HAP-1 (cell line): ENCODE results near the gene XPO6.

Experiments
- DNase-seq, 2 experiments: peaks; one replicate each; pipeline ENCODE4 v3.0.0-alpha.2; 2016 to 2020; ENCODE audit warnings: low spot score in 2 of 2
- H3K27me3 ChIP-seq: fragments of 250-450 bp; sonication (Bioruptor Pico); 2 replicates; pipeline ENCODE4 v1.5.1; 2020; ENCODE audit warnings: low read depth, mild to moderate bottlenecking, moderate library complexity
- H3K36me3 ChIP-seq: fragments of 250-450 bp; sonication (Bioruptor Pico); replicated peaks from 2 replicates; pipeline ENCODE4 v1.5.1; 2020; ENCODE audit warnings: mild to moderate bottlenecking
- H3K4me1 ChIP-seq: fragments of 250-450 bp; sonication (Bioruptor Pico); 2 replicates; pipeline ENCODE4 v1.5.1; 2020; ENCODE audit warnings: mild to moderate bottlenecking
- H3K4me3 ChIP-seq: fragments of 250-450 bp; sonication (Bioruptor Pico); 2 replicates; pipeline ENCODE4 v1.5.1; 2020; ENCODE audit warnings: mild to moderate bottlenecking, moderate library complexity
- H3K9me3 ChIP-seq: fragments of 250-450 bp; sonication (Bioruptor Pico); 2 replicates; pipeline ENCODE4 v1.5.1; 2020; ENCODE audit warnings: mild to moderate bottlenecking, moderate library complexity
- in situ Hi-C: fragments of 300-500 bp; cut with MboI; formaldehyde crosslinking; loops from 3 replicates; pipeline ENCODE4 v1.14.3; 2020; ENCODE audit warnings: low sequenced_read_pairs, inconsistent platforms, mixed read lengths

XPO6 gene

GRCh38 chr16:28205117-28205899 lies 6.5 kb downstream of the XPO6 start:
- in situ Hi-C loops = loop anchor here (25.0 kb wide), 1 partner anchor 243 kb away; no protein-coding TSS in a partner anchor
- H3K36me3 ChIP-seq = peaks cover 91% of the 10 kb centered on the region
- no peaks in the 10 kb centered on the region for H3K9me3 ChIP-seq
- H3K4me3 ChIP-seq = no peak overlapping the region
- DNase-seq = no peak
- H3K4me1 ChIP-seq = peaks cover 14% of the 10 kb centered on the region
- no peaks in the 10 kb centered on the region for H3K27me3 ChIP-seq

GRCh38 chr16:28204622-28205021 lies 7.1 kb downstream of the XPO6 start:
- Histone ChIP-seq H3K9me3 (no peaks in the 10 kb centered on the region), H3K4me3 (no peak overlapping the region), H3K36me3 (peaks cover 93% of the 10 kb centered on the region), H3K4me1 (peaks cover 13% of the 10 kb centered on the region), H3K27me3 (no peaks in the 10 kb centered on the region)
- in situ Hi-C loops = loop anchor here (25.0 kb wide), 1 partner anchor 242 kb away; no protein-coding TSS in a partner anchor
- DNase-seq = no peak

GRCh38 chr16:28204204-28204603 lies 7.6 kb downstream of the XPO6 start:
- H3K4me1 ChIP-seq = peaks cover 11% of the 10 kb centered on the region
- in situ Hi-C loops = loop anchor here (25.0 kb wide), 1 partner anchor 242 kb away; no protein-coding TSS in a partner anchor

GRCh38 chr16:28202147-28202746 lies 9.5 kb downstream of the XPO6 start:
- Histone ChIP-seq H3K27me3 (no peaks in the 10 kb centered on the region), H3K4me1 (no peaks in the 10 kb centered on the region; the same call in 1 of the 2 replicates), H3K36me3 (peaks cover 78% of the 10 kb centered on the region), H3K4me3 (no peak overlapping the region), H3K9me3 (no peaks in the 10 kb centered on the region)
- in situ Hi-C loops = loop anchor here (25.0 kb wide), 1 partner anchor 240 kb away; no protein-coding TSS in a partner anchor
- no peak for DNase-seq

More at GRCh38 chr16:28204204-28204603, 7.6 kb downstream of the XPO6 start:
- Histone ChIP-seq H3K9me3 (no peaks in the 10 kb centered on the region), H3K4me3 (no peak overlapping the region), H3K36me3 (peaks cover 95% of the 10 kb centered on the region), H3K27me3 (no peaks in the 10 kb centered on the region)
- DNase-seq = no peak

GRCh38 chr16:28200661-28201060 lies 11.1 kb downstream of the XPO6 start:
- no peaks in the 10 kb centered on the region for H3K9me3 ChIP-seq
- no peaks in the 10 kb centered on the region for H3K27me3 ChIP-seq
- no peak for DNase-seq
- in situ Hi-C loops = loop anchor here (25.0 kb wide), 1 partner anchor 238 kb away; no protein-coding TSS in a partner anchor
- H3K36me3 ChIP-seq = peaks cover 75% of the 10 kb centered on the region
- H3K4me1 ChIP-seq = peaks cover 7% of the 10 kb centered on the region
- H3K4me3 ChIP-seq = no peak overlapping the region

DNA sequence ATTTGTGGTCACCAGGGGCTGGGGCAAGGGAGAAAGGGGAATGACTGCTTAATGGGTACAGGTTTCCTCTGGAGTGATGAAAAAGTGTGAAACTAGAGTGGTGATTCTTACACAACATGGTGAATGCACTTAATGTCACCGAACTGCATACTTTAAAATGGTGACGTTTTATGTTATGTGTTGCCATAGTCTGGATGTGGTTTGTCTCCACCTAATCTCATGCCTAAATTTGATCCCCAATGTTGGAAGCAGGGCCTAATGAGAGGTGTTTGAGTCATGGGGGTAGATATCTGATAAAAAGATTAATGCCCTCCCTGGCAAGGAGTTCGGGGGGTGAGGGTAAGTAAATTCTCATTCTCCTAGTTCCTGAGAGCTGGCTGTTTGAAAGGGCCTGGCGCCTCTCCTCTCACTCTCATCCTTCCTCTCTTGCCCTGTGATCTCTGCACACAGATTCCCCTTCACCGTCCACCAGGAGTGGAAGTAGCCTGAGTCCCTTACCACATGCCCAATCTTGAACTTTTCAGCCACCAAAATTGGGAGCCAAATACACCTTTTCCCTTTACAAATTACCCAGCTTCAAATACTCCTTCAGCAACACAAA lies 15.3 kb downstream of the XPO6 start:
- H3K4me1 ChIP-seq = peaks cover 29% of the 10 kb centered on the region
- no peak for DNase-seq
- in situ Hi-C loops = no loop called here

DNA sequence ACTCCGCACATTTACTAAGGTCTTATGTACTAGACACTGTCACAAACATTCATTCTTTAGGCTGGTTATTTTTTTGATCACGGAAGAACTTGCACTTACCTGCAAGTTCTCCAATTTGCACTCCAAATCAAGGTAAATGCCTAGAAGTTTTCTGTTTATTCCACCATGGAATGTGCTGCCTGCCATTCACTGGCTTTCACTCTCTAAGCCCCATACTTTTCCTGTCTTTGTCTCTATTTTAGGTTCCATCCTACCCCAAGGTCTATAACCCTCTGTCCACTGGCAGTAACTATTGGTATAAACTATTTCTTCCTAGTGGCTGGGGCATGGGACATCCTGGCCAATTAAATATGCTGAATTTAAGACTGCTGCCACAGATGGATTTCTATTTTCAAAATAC lies 15.9 kb downstream of the XPO6 start:
- H3K4me3 ChIP-seq = no peak overlapping the region
- H3K9me3 ChIP-seq = no peaks in the 10 kb centered on the region
- no peak for DNase-seq
- peaks cover 62% of the 10 kb centered on the region for H3K36me3 ChIP-seq
- in situ Hi-C loops = no loop called here
- peaks cover 32% of the 10 kb centered on the region for H3K4me1 ChIP-seq
- no peaks in the 10 kb centered on the region for H3K27me3 ChIP-seq

More for the DNA sequence above, 15.3 kb downstream of the XPO6 start:
- no peaks in the 10 kb centered on the region for H3K9me3 ChIP-seq
- H3K27me3 ChIP-seq = no peaks in the 10 kb centered on the region
- no peak overlapping the region for H3K4me3 ChIP-seq
- H3K36me3 ChIP-seq = peaks cover 63% of the 10 kb centered on the region

DNA sequence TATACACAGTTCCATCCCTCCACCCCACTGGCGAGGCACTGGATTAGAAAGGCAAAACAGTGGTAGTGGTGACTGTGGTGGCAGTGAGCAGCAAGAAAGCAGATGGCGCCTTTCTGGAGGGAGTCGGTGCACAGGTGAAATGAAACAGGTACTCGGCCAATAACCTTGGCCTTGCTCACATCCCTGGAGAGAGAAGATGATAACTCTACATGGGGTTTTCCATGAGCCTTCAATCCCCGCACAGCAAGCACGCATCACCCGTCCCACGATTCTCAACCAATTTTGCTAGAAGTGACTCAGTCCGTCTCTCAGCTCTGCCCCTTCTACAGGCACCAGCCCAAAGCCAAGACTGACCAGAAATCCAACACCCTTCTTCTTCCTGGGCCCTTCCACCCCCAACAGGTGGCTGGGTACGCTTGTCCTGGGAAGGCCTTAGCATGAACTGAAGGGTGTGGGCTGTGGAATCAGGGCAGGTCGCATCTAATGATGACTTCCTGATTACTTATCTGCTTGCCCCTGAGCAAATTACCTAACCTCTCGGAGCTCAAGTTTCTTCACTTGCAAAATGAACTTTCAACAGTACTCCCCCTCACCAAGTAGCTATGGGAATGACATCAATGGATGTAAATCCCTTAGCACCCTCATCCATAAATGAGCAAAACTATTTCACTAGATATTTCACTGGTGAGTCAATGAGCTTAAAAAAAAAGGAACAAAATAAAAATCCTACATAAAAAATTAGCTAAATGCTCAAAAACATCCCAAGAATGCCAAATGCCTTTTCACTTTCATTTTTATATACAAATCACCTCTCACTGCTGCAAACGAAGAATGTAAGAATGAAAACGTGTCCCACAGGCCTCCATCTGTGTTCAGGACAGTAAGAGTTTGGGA lies 18.0 kb downstream of the XPO6 start:
- DNase-seq = peak; percentile 40 to 59
- Histone ChIP-seq H3K36me3 (peaks cover 50% of the 10 kb centered on the region), H3K4me1 (peaks cover 32% of the 10 kb centered on the region), H3K4me3 (no peak overlapping the region), H3K9me3 (no peaks in the 10 kb centered on the region), H3K27me3 (no peaks in the 10 kb centered on the region)
- in situ Hi-C loops = no loop called here

DNA sequence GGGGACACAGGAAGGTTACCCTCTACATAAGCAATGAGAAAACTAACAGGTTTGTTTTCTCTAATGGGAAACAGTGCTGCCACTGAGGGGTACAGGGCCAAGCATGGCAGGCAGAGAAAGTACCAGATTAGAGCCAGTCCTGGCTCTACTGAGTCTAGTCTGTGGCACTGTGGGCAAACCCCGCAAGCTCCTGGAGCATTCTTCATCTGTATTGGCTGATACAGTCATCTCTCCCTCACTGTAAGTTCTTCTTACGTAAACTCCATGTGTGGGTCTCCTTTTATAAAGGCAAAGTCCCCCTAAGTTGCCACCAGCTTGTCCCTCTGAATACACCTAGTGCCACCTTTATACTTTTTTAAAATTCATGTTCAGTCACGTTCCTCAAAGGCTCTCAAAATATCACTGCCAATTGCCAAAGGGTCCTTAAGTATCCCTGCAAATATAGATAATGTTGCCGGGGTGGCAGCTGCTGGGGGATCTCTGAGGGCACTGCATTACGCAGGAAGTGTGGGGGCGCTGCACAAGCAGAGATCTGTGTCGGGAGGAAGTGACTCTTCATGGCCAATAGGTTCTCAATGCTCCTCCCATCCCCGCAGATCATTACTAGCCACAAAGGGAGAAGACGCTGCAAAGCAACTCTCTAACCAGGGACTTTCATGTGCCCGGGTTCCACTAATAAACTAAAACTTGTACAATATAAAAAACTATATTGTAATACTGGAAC lies 18.8 kb downstream of the XPO6 start:
- peaks cover 32% of the 10 kb centered on the region for H3K4me1 ChIP-seq
- no peak for DNase-seq
- no peak overlapping the region for H3K4me3 ChIP-seq
- no peaks in the 10 kb centered on the region for H3K27me3 ChIP-seq
- no peaks in the 10 kb centered on the region for H3K9me3 ChIP-seq
- H3K36me3 ChIP-seq = peaks cover 55% of the 10 kb centered on the region
- in situ Hi-C loops = no loop called here

GRCh38 chr16:28191364-28191960 lies 20.3 kb downstream of the XPO6 start:
- Histone ChIP-seq H3K27me3 (no peaks in the 10 kb centered on the region), H3K4me3 (no peak overlapping the region), H3K36me3 (peaks cover 55% of the 10 kb centered on the region), H3K9me3 (no peaks in the 10 kb centered on the region), H3K4me1 (peaks cover 30% of the 10 kb centered on the region)
- DNase-seq = no peak
- in situ Hi-C loops = no loop called here

DNA sequence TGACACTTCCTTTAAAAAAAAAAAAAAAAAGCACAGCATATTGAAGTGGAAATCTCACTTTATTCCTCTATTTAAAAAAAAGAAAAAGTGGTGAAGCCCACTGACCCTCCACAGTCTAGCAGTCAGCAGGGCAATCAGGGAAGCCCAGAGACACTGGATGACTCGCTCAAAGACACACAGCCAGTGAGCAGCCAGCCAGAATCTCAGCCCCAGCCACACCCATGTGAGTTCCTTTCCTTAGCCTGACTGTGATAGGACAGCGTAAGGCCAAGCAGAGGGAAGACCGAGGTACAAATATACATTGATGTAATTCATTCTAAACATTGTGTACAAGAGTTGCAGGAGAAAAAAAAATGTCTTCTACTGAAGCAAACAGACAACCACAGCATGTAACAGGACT lies 22.5 kb downstream of the XPO6 start:
- peaks cover 3% of the 10 kb centered on the region; the same call in 1 of the 2 replicates for H3K9me3 ChIP-seq
- no peak for DNase-seq
- H3K4me1 ChIP-seq = peaks cover 13% of the 10 kb centered on the region
- H3K36me3 ChIP-seq = peaks cover 53% of the 10 kb centered on the region
- H3K27me3 ChIP-seq = no peaks in the 10 kb centered on the region
- no peak overlapping the region for H3K4me3 ChIP-seq
- in situ Hi-C loops = no loop called here

- in situ Hi-C loops = no loop called here
- peaks cover 8% of the 10 kb centered on the region for H3K4me1 ChIP-seq
- peaks cover 3% of the 10 kb centered on the region; the same call in 1 of the 2 replicates for H3K9me3 ChIP-seq
- no peaks in the 10 kb centered on the region for H3K27me3 ChIP-seq
- DNase-seq = no peak
- H3K36me3 ChIP-seq = peaks cover 48% of the 10 kb centered on the region
- H3K4me3 ChIP-seq = no peak overlapping the region
Observed at GRCh38 chr16:28188085-28188916, 23.5 kb downstream of the XPO6 start.
